ENCODE data around the gene STK24. TPM values are rescaled to one million over a fixed set of nuclear protein-coding genes. Genes with fewer than 3 reads are reported as not detected.

STK24 gene
- total RNA-seq, 3 donors from 2014 or later, result 61.3 to 149 (median 71.9) TPM

- no peaks in the 10 kb centered on the region for H3K9me3 ChIP-seq
- peaks cover 0 to 3% of the 10 kb centered on the region in 2 donors for H3K4me1 ChIP-seq
- no peaks in the 10 kb centered on the region for H3K27me3 ChIP-seq
- no peaks in the 10 kb centered on the region for H3K36me3 ChIP-seq
- intact Hi-C loops (cut with DNase I; ENCODE audit: low total_unique reads), result no loop called here
- TF ChIP-seq, protein P1, sequence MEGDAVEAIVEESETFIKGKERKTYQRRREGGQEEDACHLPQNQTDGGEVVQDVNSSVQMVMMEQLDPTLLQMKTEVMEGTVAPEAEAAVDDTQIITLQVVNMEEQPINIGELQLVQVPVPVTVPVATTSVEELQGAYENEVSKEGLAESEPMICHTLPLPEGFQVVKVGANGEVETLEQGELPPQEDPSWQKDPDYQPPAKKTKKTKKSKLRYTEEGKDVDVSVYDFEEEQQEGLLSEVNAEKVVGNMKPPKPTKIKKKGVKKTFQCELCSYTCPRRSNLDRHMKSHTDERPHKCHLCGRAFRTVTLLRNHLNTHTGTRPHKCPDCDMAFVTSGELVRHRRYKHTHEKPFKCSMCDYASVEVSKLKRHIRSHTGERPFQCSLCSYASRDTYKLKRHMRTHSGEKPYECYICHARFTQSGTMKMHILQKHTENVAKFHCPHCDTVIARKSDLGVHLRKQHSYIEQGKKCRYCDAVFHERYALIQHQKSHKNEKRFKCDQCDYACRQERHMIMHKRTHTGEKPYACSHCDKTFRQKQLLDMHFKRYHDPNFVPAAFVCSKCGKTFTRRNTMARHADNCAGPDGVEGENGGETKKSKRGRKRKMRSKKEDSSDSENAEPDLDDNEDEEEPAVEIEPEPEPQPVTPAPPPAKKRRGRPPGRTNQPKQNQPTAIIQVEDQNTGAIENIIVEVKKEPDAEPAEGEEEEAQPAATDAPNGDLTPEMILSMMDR (IDR thresholded peaks at IDR 0.05), result no peak
- no peak overlapping the region for H3K27ac ChIP-seq
- no peak overlapping the region for H3K4me3 ChIP-seq
- DNase-seq (ENCODE audit: low spot score in 2 of 2), result no peak
Measured at GRCh38 chr13:98529171-98529570, 47.7 kb downstream of the STK24 start.

- no peak for DNase-seq (ENCODE audit: low spot score in 2 of 2)
- H3K27me3 ChIP-seq, result no peaks in the 10 kb centered on the region
- TF ChIP-seq, protein P1 (IDR thresholded peaks at IDR 0.05), result no peak
- TF ChIP-seq POLR2AphosphoS5 (IDR thresholded peaks at IDR 0.05) (no peak), POLR2A (IDR thresholded peaks at IDR 0.05) (no peak)
- H3K4me3 ChIP-seq, result no peak overlapping the region
- H3K9me3 ChIP-seq, result no peaks in the 10 kb centered on the region
- intact Hi-C loops (cut with DNase I; ENCODE audit: low total_unique reads), result no loop called here
- H3K27ac ChIP-seq, result no peak overlapping the region
- no peaks in the 10 kb centered on the region for H3K36me3 ChIP-seq
- H3K4me1 ChIP-seq, result peaks cover 0 to 3% of the 10 kb centered on the region in 2 donors
Measured at GRCh38 chr13:98528663-98529064, 48.2 kb downstream of the STK24 start.

DNA sequence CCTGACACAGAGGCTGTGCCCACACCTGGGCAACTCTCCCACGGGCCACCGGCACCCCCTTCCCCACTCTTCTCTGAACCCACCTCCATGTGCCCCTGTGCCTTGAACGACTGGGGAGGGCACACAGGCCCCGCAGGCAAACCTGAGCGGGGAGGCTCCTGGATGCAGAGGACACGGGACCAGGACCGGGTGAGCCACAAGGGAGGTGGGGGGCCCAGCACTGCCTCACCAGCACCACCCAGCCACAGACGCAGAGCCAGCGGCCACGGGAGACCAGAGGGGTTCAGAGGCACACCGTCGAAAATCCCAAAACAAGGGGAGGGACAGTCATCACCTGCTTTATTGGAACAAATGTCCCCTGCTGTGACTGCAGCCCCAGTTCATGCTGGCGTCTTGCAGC, 49.4 kb downstream of the STK24 start:
- Histone ChIP-seq H3K36me3 (no peaks in the 10 kb centered on the region), H3K27me3 (no peaks in the 10 kb centered on the region), H3K4me1 (peaks cover 0 to 6% of the 10 kb centered on the region in 2 donors), H3K4me3 (no peak overlapping the region), H3K27ac (no peak overlapping the region), H3K9me3 (no peaks in the 10 kb centered on the region)
- intact Hi-C loops (cut with DNase I; ENCODE audit: low total_unique reads), result no loop called here
- TF ChIP-seq POLR2A (IDR thresholded peaks at IDR 0.05) (no peak), POLR2AphosphoS5 (IDR thresholded peaks at IDR 0.05) (no peak)
- TF ChIP-seq, protein P1 (IDR thresholded peaks at IDR 0.05), result no peak
- DNase-seq (ENCODE audit: low spot score in 2 of 2), result no peak

- DNase-seq (ENCODE audit: low spot score in 2 of 2), result no peak
- no peaks in the 10 kb centered on the region for H3K27me3 ChIP-seq
- intact Hi-C loops (cut with DNase I; ENCODE audit: low total_unique reads), result no loop called here
- peaks cover 0 to 6% of the 10 kb centered on the region in 2 donors for H3K4me1 ChIP-seq
- TF ChIP-seq POLR2A (IDR thresholded peaks at IDR 0.05) (no peak), POLR2AphosphoS5 (IDR thresholded peaks at IDR 0.05) (no peak)
- TF ChIP-seq, protein P1 (IDR thresholded peaks at IDR 0.05), result no peak
- H3K36me3 ChIP-seq, result no peaks in the 10 kb centered on the region
- no peaks in the 10 kb centered on the region for H3K9me3 ChIP-seq
- H3K4me3 ChIP-seq, result no peak overlapping the region
- H3K27ac ChIP-seq, result no peak overlapping the region
Measured at GRCh38 chr13:98526182-98526512, 50.8 kb downstream of the STK24 start.

DNA sequence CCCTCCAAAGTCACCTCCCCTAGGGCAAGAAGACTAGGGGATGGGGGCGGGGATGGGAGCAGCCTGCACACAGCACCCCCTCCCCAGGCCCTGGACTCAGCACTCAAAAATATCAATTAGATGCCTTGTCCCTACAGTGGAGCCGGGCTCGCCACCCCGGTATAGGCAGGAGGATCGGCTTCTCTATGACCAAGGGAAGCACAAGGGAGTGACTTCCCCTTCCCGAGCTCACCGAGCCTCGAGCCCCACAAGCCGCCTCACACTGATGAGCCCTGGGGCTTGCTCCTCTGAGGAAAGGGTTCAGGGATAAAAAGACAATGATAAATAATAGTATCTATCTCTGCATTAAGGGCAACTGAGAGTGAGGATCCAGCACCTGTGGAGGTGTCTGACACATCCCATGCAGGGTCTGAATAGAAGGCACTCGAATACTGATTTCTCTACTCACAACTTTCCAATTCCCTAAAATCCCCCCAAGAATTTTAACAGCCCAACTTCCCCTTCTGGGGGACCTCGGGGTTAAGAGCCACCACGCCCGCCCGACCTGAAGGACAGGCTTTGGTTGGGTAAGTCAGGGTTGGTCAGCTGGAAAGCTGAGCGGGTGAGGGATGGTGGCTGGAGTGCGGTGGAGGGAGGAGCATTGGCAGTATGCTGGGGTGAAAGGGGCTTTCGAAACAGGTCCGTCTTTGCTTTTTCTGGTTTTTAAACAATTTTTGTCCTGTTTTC, 51.3 kb downstream of the STK24 start:
- intact Hi-C loops (cut with DNase I; ENCODE audit: low total_unique reads), result no loop called here
- no peak overlapping the region for H3K27ac ChIP-seq
- TF ChIP-seq POLR2AphosphoS5 (IDR thresholded peaks at IDR 0.05) (no peak), POLR2A (IDR thresholded peaks at IDR 0.05) (no peak)
- DNase-seq (ENCODE audit: low spot score in 2 of 2), result no peak
- H3K9me3 ChIP-seq, result no peaks in the 10 kb centered on the region
- H3K27me3 ChIP-seq, result no peaks in the 10 kb centered on the region
- peaks cover under 1 to 6% of the 10 kb centered on the region in 2 donors for H3K4me1 ChIP-seq
- no peaks in the 10 kb centered on the region for H3K36me3 ChIP-seq
- H3K4me3 ChIP-seq, result no peak overlapping the region

Data from breast epithelium (tissue), 4 donors.